Adipocyte (in vitro differentiated cells): ENCODE results near the gene THOC2.
"Not testable (repeated sequence)": the region's sequence is repeated elsewhere in the genome, so short reads cannot be mapped to it uniquely, and the experiment has no call there.

Source experiments
- DNase-seq: peaks from one replicate; pipeline ENCODE4 v3.0.0-alpha.2; 2015; ENCODE audit warnings: low read depth
- H3K27me3 ChIP-seq: replicated peaks from 2 replicates; pipeline ENCODE4 v1.7.0; 2013; ENCODE audit warnings: mild to moderate bottlenecking, low read length, moderate library complexity; ENCODE audit not compliant: control insufficient read depth, insufficient read depth
- H3K36me3 ChIP-seq: 2 replicates; pipeline ENCODE4 v1.7.0; 2013; ENCODE audit warnings: low read length, mild to moderate bottlenecking, moderate library complexity; ENCODE audit not compliant: control insufficient read depth, insufficient read depth, severe bottlenecking
- H3K4me1 ChIP-seq: 2 replicates; pipeline ENCODE4 v1.7.0; 2013; ENCODE audit warnings: mild to moderate bottlenecking, low read length, moderate library complexity; ENCODE audit not compliant: control insufficient read depth, insufficient read depth
- H3K4me3 ChIP-seq: 2 replicates; pipeline ENCODE4 v1.7.0; 2013; ENCODE audit warnings: mild to moderate bottlenecking, low read length, moderate library complexity
- H3K9ac ChIP-seq: 2 replicates; pipeline ENCODE4 v1.7.0; 2013; ENCODE audit warnings: mild to moderate bottlenecking, low read length, moderate library complexity
- H3K9me3 ChIP-seq: 2 replicates; pipeline ENCODE4 v1.7.0; 2013; ENCODE audit warnings: mild to moderate bottlenecking, low read length, moderate library complexity; ENCODE audit not compliant: control insufficient read depth

Gene THOC2

GRCh38 chrX:123607270-123607669, 125.6 kb downstream of the THOC2 start:
- Histone ChIP-seq H3K27me3 (no peaks in the 10 kb centered on the region), H3K4me3 (no peak overlapping the region), H3K4me1 (no peaks in the 10 kb centered on the region), H3K9ac (no peak overlapping the region), H3K9me3 (no peaks in the 10 kb centered on the region), H3K36me3 (peaks cover 17% of the 10 kb centered on the region)
- no peak for DNase-seq

- H3K36me3 ChIP-seq, result peaks cover 21% of the 10 kb centered on the region
- H3K9me3 ChIP-seq, result no peaks in the 10 kb centered on the region
- no peaks in the 10 kb centered on the region for H3K27me3 ChIP-seq
- H3K4me3 ChIP-seq, result no peak overlapping the region
- H3K4me1 ChIP-seq, result no peaks in the 10 kb centered on the region
- no peak overlapping the region for H3K9ac ChIP-seq
- DNase-seq, result no peak
Measured at GRCh38 chrX:123603491-123603890, 129.4 kb downstream of the THOC2 start.

- DNase-seq, result no peak
- H3K4me3 ChIP-seq, result no peak overlapping the region
Measured at GRCh38 chrX:123601437-123601836, 131.4 kb downstream of the THOC2 start.

GRCh38 chrX:123600181-123600580, 132.7 kb downstream of the THOC2 start:
- no peak for DNase-seq
- Histone ChIP-seq H3K4me1 (peaks cover under 1% of the 10 kb centered on the region), H3K9me3 (no peaks in the 10 kb centered on the region), H3K9ac (no peak overlapping the region), H3K27me3 (no peaks in the 10 kb centered on the region), H3K36me3 (peaks cover 21% of the 10 kb centered on the region), H3K4me3 (no peak overlapping the region)

More at GRCh38 chrX:123601437-123601836, 131.4 kb downstream of the THOC2 start:
- no peaks in the 10 kb centered on the region for H3K9me3 ChIP-seq
- H3K4me1 ChIP-seq, result no peaks in the 10 kb centered on the region
- H3K9ac ChIP-seq, result no peak overlapping the region
- H3K27me3 ChIP-seq, result no peaks in the 10 kb centered on the region
- H3K36me3 ChIP-seq, result peaks cover 21% of the 10 kb centered on the region

GRCh38 chrX:123590842-123591486, 141.9 kb downstream of the THOC2 start:
- H3K9ac ChIP-seq, result no peak overlapping the region
- peaks cover 8% of the 10 kb centered on the region for H3K4me1 ChIP-seq
- H3K27me3 ChIP-seq, result no peaks in the 10 kb centered on the region
- H3K4me3 ChIP-seq, result no peak overlapping the region
- H3K36me3 ChIP-seq, result no peaks in the 10 kb centered on the region
- no peak for DNase-seq
- no peaks in the 10 kb centered on the region for H3K9me3 ChIP-seq

- Histone ChIP-seq H3K4me3 (no peak overlapping the region), H3K36me3 (no peaks in the 10 kb centered on the region), H3K9ac (no peak overlapping the region), H3K27me3 (no peaks in the 10 kb centered on the region), H3K4me1 (no peaks in the 10 kb centered on the region), H3K9me3 (no peaks in the 10 kb centered on the region)
- DNase-seq, result no peak
Measured at GRCh38 chrX:123588723-123589122, 144.1 kb downstream of the THOC2 start.

- H3K9ac ChIP-seq, result no peak overlapping the region
- no peaks in the 10 kb centered on the region for H3K36me3 ChIP-seq
- no peak for DNase-seq
- H3K27me3 ChIP-seq, result no peaks in the 10 kb centered on the region
- H3K4me1 ChIP-seq, result no peaks in the 10 kb centered on the region
- no peaks in the 10 kb centered on the region for H3K9me3 ChIP-seq
- H3K4me3 ChIP-seq, result no peak overlapping the region
Measured at GRCh38 chrX:123581586-123581985, 151.3 kb downstream of the THOC2 start.

- DNase-seq, result no peak
- no peak overlapping the region for H3K9ac ChIP-seq
- H3K9me3 ChIP-seq, result no peaks in the 10 kb centered on the region
- H3K36me3 ChIP-seq, result no peaks in the 10 kb centered on the region
- H3K4me1 ChIP-seq, result no peaks in the 10 kb centered on the region
- no peak overlapping the region for H3K4me3 ChIP-seq
- H3K27me3 ChIP-seq, result no peaks in the 10 kb centered on the region
Measured at GRCh38 chrX:123580792-123581191, 152.1 kb downstream of the THOC2 start.

- not testable (repeated sequence) for H3K9me3 ChIP-seq, H3K9ac ChIP-seq, H3K4me1 ChIP-seq, DNase-seq, H3K4me3 ChIP-seq, H3K27me3 ChIP-seq, H3K36me3 ChIP-seq
Measured at GRCh38 chrX:123574027-123574426, 158.8 kb downstream of the THOC2 start.

- Histone ChIP-seq H3K27me3 (no peaks in the 10 kb centered on the region), H3K4me1 (no peaks in the 10 kb centered on the region), H3K4me3 (no peak overlapping the region), H3K9ac (no peak overlapping the region), H3K9me3 (peaks cover 5% of the 10 kb centered on the region), H3K36me3 (no peaks in the 10 kb centered on the region)
- no peak for DNase-seq
Measured at GRCh38 chrX:123570011-123570590, 162.8 kb downstream of the THOC2 start.

GRCh38 chrX:123563167-123563566, 169.7 kb downstream of the THOC2 start:
- no peak overlapping the region for H3K4me3 ChIP-seq

More at GRCh38 chrX:123563167-123563566, 169.7 kb downstream of the THOC2 start:
- H3K9me3 ChIP-seq, result no peaks in the 10 kb centered on the region
- H3K36me3 ChIP-seq, result no peaks in the 10 kb centered on the region
- H3K4me1 ChIP-seq, result no peaks in the 10 kb centered on the region
- no peaks in the 10 kb centered on the region for H3K27me3 ChIP-seq
- H3K9ac ChIP-seq, result no peak overlapping the region
- no peak for DNase-seq
